ENCODE measurements around the gene MAU2.
A peak's percentile ranks its signal among the peaks of the same experiment; 100 is the strongest.
"Not testable (repeated sequence)": the region's sequence is repeated elsewhere in the genome, so short reads cannot be mapped to it uniquely, and the experiment has no call there.

MAU2 gene

DNA sequence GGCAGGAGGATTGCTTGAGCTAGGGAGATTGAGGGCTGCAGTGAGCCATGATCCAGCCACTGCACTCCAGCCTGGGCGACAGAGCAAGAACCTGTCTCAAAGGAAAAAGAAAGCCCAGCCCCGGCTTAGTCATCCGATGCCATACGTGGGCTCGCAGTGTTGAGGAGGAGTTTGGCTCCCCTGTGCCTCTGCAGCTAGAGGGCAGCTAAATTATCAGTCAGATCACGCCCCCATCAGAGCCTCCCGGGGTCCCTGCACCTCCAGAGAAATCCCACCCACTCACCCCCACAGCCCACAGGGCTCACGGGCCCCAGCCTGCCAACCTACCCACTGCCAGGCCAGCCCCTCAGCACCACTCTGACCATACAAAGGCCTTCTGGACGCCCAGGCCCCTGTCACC is 27.6 kb downstream of the MAU2 start:
- no peak for DNase-seq

DNA sequence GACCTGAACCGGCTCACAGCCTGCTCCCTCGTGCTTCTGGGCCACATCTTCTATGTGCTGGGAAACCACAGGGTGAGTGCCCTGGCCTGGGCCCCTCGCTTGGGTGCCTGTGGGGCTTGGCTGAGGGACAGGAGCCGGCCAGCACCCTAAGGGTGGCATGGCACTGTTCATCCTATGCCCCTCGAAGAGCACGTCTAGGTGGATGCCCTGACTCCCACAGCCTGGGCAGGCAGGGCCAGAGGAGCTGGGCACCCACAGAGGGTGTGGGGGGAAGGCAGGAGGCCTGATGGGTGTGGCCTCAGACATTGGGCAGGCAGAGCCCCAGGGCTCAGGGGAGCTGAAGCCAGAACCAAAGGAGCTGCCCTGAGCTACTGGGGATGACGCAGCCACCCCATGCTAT is 28.7 kb downstream of the MAU2 start:
- no peak for DNase-seq

- DNase-seq, result not testable (repeated sequence)
Measured at GRCh38 chr19:19350756-19351155, 30.1 kb downstream of the MAU2 start.

GRCh38 chr19:19352823-19353222 is 32.2 kb downstream of the MAU2 start:
- DNase-seq, result no peak

- DNase-seq, result no peak
Measured at GRCh38 chr19:19354007-19354406, 33.4 kb downstream of the MAU2 start.

- no peak for DNase-seq
Measured at GRCh38 chr19:19354932-19355331, 34.3 kb downstream of the MAU2 start.

DNA sequence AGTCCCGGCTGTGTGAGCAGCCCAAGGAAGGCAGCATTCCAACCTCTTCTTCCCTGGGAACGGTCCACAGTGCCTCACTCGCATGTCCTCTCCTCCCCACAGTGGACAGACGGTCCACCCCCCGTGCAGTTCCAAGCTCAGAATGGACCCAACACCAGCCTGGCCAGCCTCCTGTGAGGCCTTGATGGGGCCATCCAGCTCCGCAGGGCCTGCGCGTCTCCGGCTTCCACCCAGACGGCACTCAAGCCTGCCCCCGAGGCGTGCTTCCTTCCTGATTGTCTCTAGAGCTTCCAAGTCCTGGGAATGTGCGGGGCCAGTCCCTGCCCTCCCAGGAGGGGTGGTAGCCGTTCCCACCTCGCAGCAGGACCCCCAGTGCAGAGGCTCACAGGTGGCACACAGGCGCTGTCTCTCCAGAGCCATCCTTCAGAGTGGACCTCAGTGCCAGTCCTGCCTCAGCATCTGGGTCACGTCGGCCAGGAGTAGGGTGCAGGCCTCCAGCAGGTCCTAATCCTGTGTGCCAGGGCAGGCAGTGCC is 35.0 kb downstream of the MAU2 start:
- no peak for DNase-seq

GRCh38 chr19:19356500-19356899 is 35.9 kb downstream of the MAU2 start:
- no peak for DNase-seq

DNA sequence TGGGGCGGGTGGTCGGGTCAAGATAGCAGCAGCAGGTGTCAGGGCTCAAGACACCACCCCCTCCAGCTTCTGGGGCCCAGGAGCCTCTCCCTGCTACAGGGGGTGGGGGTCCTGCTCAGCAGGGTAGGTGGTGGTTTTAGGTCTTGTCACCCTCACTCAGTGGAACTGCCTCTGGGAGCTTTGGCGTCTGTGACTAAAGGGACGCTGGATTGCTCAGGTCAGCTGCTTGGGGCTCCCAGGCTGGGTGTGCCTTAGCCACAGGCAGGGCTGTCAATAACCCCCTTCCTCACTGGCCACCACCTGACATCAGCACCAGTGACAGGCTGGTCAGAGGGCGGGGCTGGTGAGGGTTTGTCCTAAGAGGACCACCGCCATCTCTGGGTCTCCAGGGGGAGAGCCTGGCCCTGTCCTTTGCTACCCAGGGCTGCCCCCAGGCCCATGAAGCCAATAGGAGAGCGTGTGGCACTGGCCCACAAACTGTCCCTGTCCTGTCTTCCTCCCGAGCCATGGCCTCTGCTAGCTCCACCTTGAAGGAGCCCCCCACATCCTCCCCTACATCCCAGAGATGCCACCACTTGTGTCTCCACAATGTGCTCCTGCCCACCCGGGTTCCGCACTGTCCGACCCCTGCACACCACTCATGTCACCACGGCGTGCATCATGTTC is 36.4 kb downstream of the MAU2 start:
- no peak for DNase-seq

- DNase-seq, result peak; percentile 91
Measured at GRCh38 chr19:19361075-19361594, 40.5 kb downstream of the MAU2 start.

DNA sequence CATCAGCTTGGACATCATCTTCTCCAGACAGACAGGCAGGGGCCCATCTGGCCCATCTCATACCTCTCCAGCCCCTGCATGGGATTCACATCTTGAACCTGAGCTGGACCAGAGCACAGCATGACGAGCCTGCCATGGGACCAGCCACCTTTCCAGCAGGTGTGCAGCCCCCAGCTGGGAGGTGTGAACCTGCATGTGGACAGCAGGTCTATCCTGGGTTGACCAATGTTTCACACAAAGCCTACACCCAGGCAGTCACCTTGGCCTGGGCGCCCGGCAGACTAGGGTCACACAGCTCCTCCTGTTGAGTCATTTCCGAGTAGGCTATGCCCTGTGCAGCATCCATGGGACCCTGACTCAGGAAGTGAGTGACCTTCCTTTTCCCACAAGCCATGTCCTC is 41.4 kb downstream of the MAU2 start:
- no peak for DNase-seq

- DNase-seq, result peak; percentile 84
Measured at GRCh38 chr19:19366434-19367396, 46.1 kb downstream of the MAU2 start.

- DNase-seq, result no peak
Measured at GRCh38 chr19:19368087-19368486, 47.5 kb downstream of the MAU2 start.

DNA sequence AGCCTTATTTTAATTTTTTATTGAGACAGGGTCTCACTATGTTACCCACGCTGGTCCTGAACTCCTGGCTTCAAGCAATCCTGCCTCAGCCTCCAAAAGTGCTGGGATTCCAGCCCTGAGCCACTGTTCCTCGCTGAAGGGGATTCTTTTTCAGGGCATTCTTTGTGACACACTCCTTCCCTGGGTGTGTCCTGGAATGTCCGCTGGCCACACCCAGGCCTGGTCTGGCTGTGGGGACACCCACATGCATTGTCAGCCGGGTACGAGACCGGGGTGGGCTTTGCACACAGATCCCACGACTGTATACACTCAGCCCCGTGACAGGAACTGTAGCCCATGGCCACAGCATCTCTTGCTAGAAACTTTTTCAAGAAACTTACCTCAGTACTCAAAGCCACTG is 50.4 kb downstream of the MAU2 start:
- no peak for DNase-seq

- peak; percentile 96 for DNase-seq
Measured at GRCh38 chr19:19372656-19373416, 52.2 kb downstream of the MAU2 start.

DNA sequence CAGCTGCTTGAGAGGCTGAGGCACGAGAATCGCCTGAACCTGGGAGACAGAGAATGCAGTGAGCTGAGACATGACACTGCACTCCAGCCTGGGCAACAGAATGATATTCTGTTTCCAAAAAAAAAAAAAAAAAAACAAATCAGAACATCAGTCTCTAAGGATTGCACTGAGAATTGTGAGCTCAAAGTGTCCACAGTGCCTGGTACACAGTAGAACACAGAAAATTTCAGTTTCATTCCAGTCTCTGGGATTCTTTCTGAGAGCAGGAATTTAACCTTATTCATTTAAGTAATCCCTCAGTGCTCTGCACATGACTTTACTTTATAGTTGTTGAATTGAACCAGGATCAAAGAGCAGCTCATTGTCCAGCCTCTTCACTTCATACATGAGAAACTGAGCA is 58.9 kb downstream of the MAU2 start:
- no peak for DNase-seq

- DNase-seq, result not testable (repeated sequence)
Measured at GRCh38 chr19:19380316-19380715, 59.7 kb downstream of the MAU2 start.

- DNase-seq, result peak; percentile 72
Measured at GRCh38 chr19:19381007-19381926, 60.6 kb downstream of the MAU2 start.

- DNase-seq, result no peak
Measured at GRCh38 chr19:19382118-19382517, 61.5 kb downstream of the MAU2 start.

- DNase-seq, result no peak
Measured at GRCh38 chr19:19384486-19384885, 63.9 kb downstream of the MAU2 start.

- DNase-seq, result peak; percentile 100
Measured at GRCh38 chr19:19385131-19385895, 64.7 kb downstream of the MAU2 start.

All from MV-4-11 (cell line).